A673 (cell line): ENCODE measurements around the gene CCDC73. TPM values are rescaled to one million over a fixed set of nuclear protein-coding genes. Genes with fewer than 3 reads are reported as not detected.

Experiments
- BruUV-seq: library from RNA; stranded (reverse); fragments of 400-500 nt; replicated peaks from 2 replicates; lab custom pipeline; 2021; lab: Mats Ljungman, UMichigan
- CTCF ChIA-PET: fragments of 300-600 bp; sonication (Branson Sonifier 250); formaldehyde crosslinking; loops from one replicate; lab custom pipeline; 2022; ENCODE audit warnings: antibody characterized with exemption; lab: Charles Lee
- POLR2A ChIA-PET: fragments of 300-600 bp; sonication (Branson Sonifier 250); formaldehyde crosslinking; loops from one replicate; lab custom pipeline; 2022; ENCODE audit warnings: antibody characterized with exemption; ENCODE audit not compliant: low non-redundant PET; lab: Charles Lee
- DNase-seq: peaks from one replicate; pipeline ENCODE4 v3.0.0-alpha.2; 2015; ENCODE audit warnings: low spot score
- H3K27ac ChIP-seq: fragments of 200-600 bp; sonication (generic); 2 replicates; pipeline ENCODE4 v1.5.1; 2016; ENCODE audit warnings: mixed run types, low read depth, mild to moderate bottlenecking, mixed read lengths, antibody characterized with exemption, low read length; ENCODE audit not compliant: poor library complexity, severe bottlenecking
- H3K27me3 ChIP-seq: fragments of 200-600 bp; sonication (generic); replicated peaks from 2 replicates; pipeline ENCODE4 v1.6.1; 2017; ENCODE audit warnings: mixed run types, low read depth, mild to moderate bottlenecking, mixed read lengths, antibody characterized with exemption, low read length; ENCODE audit not compliant: insufficient read depth, poor library complexity
- H3K36me3 ChIP-seq: fragments of 200-600 bp; sonication (generic); 2 replicates; pipeline ENCODE4 v1.6.1; 2016; ENCODE audit warnings: mixed run types, mild to moderate bottlenecking, mixed read lengths, antibody characterized with exemption, low read length; ENCODE audit not compliant: insufficient read depth, poor library complexity, severe bottlenecking
- H3K4me1 ChIP-seq: fragments of 200-600 bp; sonication (generic); 2 replicates; pipeline ENCODE4 v1.6.1; 2017; ENCODE audit warnings: mixed run types, mild to moderate bottlenecking, mixed read lengths, antibody characterized with exemption, low read length; ENCODE audit not compliant: insufficient read depth, poor library complexity, severe bottlenecking
- H3K4me3 ChIP-seq: fragments of 200-600 bp; sonication (generic); 2 replicates; pipeline ENCODE4 v1.5.1; 2016; ENCODE audit warnings: low read depth, mixed run types, mild to moderate bottlenecking, mixed read lengths, low read length; ENCODE audit not compliant: poor library complexity, severe bottlenecking
- H3K9me3 ChIP-seq: fragments of 200-600 bp; sonication (generic); 2 replicates; pipeline ENCODE4 v1.6.1; 2016; ENCODE audit warnings: mixed run types, low read depth, mild to moderate bottlenecking, mixed read lengths, antibody characterized with exemption, low read length; ENCODE audit not compliant: poor library complexity, severe bottlenecking
- CTCF ChIP-seq: fragments of 300-800, 200-600 bp; sonication (generic); conservative IDR thresholded peaks from 2 replicates; pipeline ENCODE4 v1.5.1; 2017; ENCODE audit warnings: low read depth, mild to moderate bottlenecking, antibody characterized with exemption, low read length, moderate library complexity, mixed read lengths
- EZH2 ChIP-seq: fragments of 200-600 bp; sonication (generic); IDR thresholded peaks from 2 replicates; pipeline ENCODE4 v1.6.1; 2017; ENCODE audit warnings: borderline replicate concordance, low read depth, mild to moderate bottlenecking, mixed read lengths, antibody characterized with exemption, low read length; ENCODE audit not compliant: poor library complexity, severe bottlenecking
- intact Hi-C: fragments of 100-400 bp; cut with micrococcal nuclease; formaldehyde crosslinking; loops from one replicate; pipeline ENCODE4 v1.10.0; 2022; ENCODE audit not compliant: unreplicated experiment
- total RNA-seq: library from RNA; stranded (reverse); gene quantifications from 2 replicates; pipeline ENCODE4 v1.2.3, GENCODE V29; 2021

The CCDC73 gene
- total RNA-seq, 1 experiment from 2014 or later = not detected

GRCh38 chr11:32566517-32566916 is 227.9 kb downstream of the CCDC73 start:
- POLR2A ChIA-PET = no interaction called here
- Histone ChIP-seq H3K27ac (no peak overlapping the region), H3K27me3 (peaks cover 4% of the 10 kb centered on the region), H3K4me3 (no peak overlapping the region), H3K4me1 (no peaks in the 10 kb centered on the region), H3K9me3 (no peaks in the 10 kb centered on the region), H3K36me3 (no peaks in the 10 kb centered on the region)
- TF ChIP-seq CTCF (no peak), EZH2 (no peak)
- CTCF ChIA-PET = no interaction called here
- BruUV-seq = no TSS peak
- no peak for DNase-seq
- intact Hi-C loops = no loop called here

GRCh38 chr11:32563600-32563959 is 230.9 kb downstream of the CCDC73 start:
- intact Hi-C loops = no loop called here
- Histone ChIP-seq H3K27me3 (no peaks in the 10 kb centered on the region), H3K9me3 (no peaks in the 10 kb centered on the region), H3K4me3 (no peak overlapping the region), H3K27ac (no peak overlapping the region), H3K4me1 (no peaks in the 10 kb centered on the region), H3K36me3 (no peaks in the 10 kb centered on the region)
- no peak for DNase-seq
- POLR2A ChIA-PET = no interaction called here
- CTCF ChIA-PET = interaction anchor here (0.6 kb wide), 2 partner anchors 241 to 587 kb away, joined by 3 read pairs; no protein-coding TSS in a partner anchor
- no TSS peak for BruUV-seq
- TF ChIP-seq CTCF (no peak), EZH2 (no peak)

- Histone ChIP-seq H3K9me3 (no peaks in the 10 kb centered on the region), H3K36me3 (no peaks in the 10 kb centered on the region), H3K27me3 (no peaks in the 10 kb centered on the region), H3K4me1 (no peaks in the 10 kb centered on the region), H3K4me3 (no peak overlapping the region), H3K27ac (no peak overlapping the region)
- intact Hi-C loops = no loop called here
- BruUV-seq = no TSS peak
- no peak for DNase-seq
- POLR2A ChIA-PET = no interaction called here
- CTCF ChIA-PET = interaction anchor here (0.6 kb wide), 1 partner anchor 240 kb away, joined by 3 read pairs; no protein-coding TSS in a partner anchor
- TF ChIP-seq EZH2 (no peak), CTCF (no peak)
Observed at GRCh38 chr11:32562839-32563599, 231.4 kb downstream of the CCDC73 start.
